Type B pancreatic cell (in vitro differentiated cells): ENCODE results near the gene FGD6. TPM values are rescaled to one million over a fixed set of nuclear protein-coding genes. Genes with fewer than 3 reads are reported as not detected.
"Not testable (repeated sequence)": the region's sequence is repeated elsewhere in the genome, so short reads cannot be mapped to it uniquely, and the experiment has no call there.

ENCODE experiments used
- DNase-seq: peaks from one replicate; pipeline ENCODE4 v3.0.0; 2021; ENCODE audit warnings: mixed read lengths; ENCODE audit not compliant: unreplicated experiment; ENCODE audit errors: extremely low spot score
- H3K27ac Mint-ChIP-seq: 2 replicates; pipeline ENCODE4 v1.8.0; 2021; ENCODE audit warnings: mild to moderate bottlenecking, mixed read lengths
- H3K27me3 Mint-ChIP-seq: 2 replicates; pipeline ENCODE4 v1.8.0; 2021; ENCODE audit warnings: mixed read lengths
- H3K36me3 Mint-ChIP-seq: 2 replicates; pipeline ENCODE4 v1.8.0; 2021; ENCODE audit warnings: mixed read lengths
- H3K4me1 Mint-ChIP-seq: one replicate; pipeline ENCODE4 v1.8.0; 2021; ENCODE audit warnings: mixed read lengths; ENCODE audit not compliant: unreplicated experiment
- H3K4me3 Mint-ChIP-seq: 2 replicates; pipeline ENCODE4 v1.8.0; 2021; ENCODE audit warnings: mild to moderate bottlenecking, mixed read lengths
- H3K9me3 Mint-ChIP-seq: 2 replicates; pipeline ENCODE4 v1.8.0; 2021; ENCODE audit warnings: mixed read lengths
- total RNA-seq: library from RNA; stranded (reverse); gene quantifications from 2 replicates; pipeline ENCODE4 v1.2.1, GENCODE V29; 2021; ENCODE audit warnings: low replicate concordance
- TF ChIP-seq, protein P1 (sequence below): fragments of 200-600 bp; sonication (generic); conservative IDR thresholded peaks from 2 replicates; pipeline ENCODE4 v1.5.0; 2021; ENCODE audit warnings: antibody characterized with exemption, mild to moderate bottlenecking

The FGD6 gene
- total RNA-seq, 1 donor from 2014 or later, result 27.5 TPM

DNA sequence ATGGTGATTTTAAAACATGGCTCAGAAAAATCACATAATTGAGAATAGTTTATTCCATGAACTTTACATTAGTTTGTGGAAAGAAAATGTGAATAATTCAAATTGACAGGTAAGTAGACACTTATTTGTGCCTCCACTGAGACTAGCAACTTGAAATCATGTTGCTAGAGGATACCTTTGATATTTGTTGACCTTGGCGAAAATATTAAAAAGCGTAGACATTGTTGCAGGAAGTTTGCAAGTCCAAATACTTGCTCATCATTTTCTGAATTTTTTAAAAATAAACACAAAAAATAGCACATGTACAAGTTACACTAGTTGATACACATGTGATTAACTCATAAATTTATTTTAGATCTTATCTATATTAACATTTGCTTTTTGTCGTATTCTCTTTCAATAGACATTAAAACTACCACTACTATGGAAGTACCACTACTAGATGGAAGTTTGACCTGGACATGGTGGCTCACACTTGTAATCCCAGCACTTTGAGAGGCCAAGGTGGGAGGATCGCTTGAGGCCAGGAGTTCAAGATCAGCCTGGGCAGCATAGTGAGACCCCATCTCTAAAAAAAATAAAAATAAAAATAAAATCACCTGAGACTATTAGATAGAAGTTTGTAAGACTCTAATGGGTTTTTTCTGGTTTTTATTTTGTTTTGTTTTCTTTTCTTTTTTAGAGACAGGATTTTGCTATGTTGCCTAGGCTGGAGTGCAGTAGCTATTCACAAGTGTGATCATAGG is 24.7 kb upstream of the FGD6 start:
- H3K9me3 Mint-ChIP-seq, result no peaks in the 10 kb centered on the region
- H3K27ac Mint-ChIP-seq, result no peak overlapping the region
- DNase-seq, result no peak
- no peak overlapping the region for H3K4me3 Mint-ChIP-seq
- H3K4me1 Mint-ChIP-seq, result peaks cover 20% of the 10 kb centered on the region
- no peaks in the 10 kb centered on the region for H3K27me3 Mint-ChIP-seq
- H3K36me3 Mint-ChIP-seq, result peaks cover 25% of the 10 kb centered on the region
- TF ChIP-seq, protein P1, sequence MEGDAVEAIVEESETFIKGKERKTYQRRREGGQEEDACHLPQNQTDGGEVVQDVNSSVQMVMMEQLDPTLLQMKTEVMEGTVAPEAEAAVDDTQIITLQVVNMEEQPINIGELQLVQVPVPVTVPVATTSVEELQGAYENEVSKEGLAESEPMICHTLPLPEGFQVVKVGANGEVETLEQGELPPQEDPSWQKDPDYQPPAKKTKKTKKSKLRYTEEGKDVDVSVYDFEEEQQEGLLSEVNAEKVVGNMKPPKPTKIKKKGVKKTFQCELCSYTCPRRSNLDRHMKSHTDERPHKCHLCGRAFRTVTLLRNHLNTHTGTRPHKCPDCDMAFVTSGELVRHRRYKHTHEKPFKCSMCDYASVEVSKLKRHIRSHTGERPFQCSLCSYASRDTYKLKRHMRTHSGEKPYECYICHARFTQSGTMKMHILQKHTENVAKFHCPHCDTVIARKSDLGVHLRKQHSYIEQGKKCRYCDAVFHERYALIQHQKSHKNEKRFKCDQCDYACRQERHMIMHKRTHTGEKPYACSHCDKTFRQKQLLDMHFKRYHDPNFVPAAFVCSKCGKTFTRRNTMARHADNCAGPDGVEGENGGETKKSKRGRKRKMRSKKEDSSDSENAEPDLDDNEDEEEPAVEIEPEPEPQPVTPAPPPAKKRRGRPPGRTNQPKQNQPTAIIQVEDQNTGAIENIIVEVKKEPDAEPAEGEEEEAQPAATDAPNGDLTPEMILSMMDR, result no peak

DNA sequence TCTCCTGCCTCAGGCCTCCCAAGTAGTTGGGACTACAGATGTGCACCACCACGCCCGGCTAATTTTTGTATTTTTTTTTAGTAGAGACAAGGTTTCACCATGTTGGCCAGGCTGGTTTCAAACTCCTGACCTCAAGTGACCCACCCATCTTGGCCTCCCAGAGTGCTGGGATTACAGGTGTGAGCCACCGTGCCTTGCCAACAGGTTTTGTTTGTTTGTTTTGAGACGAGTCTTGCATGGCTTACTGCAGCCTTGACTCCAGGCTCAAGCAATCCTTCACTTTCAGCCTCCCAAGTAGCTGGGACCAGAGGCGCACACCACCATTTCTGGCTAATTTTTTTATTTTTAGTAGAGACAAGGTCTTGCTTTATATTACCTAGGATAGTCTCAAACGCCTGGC is 23.9 kb upstream of the FGD6 start:
- not testable (repeated sequence) for H3K27me3 Mint-ChIP-seq, H3K27ac Mint-ChIP-seq

DNA sequence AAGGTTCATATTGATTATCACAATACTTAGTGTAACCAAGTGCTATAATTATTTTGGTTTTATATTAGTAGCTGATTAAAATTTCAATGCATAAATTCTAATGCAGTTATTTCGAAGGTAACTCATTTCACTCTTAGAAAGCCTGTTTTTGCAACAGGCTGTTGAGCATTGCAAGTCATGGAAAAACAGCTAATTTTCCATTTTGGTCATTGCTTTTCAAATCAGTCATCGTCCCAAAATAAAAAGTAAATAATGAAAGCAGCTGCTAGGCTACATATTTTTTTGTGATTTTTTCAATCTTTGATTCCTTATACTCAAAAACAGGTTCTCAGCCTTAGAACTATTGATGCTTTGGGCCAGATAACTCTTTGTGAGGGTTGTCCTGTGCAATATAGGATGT is 23.3 kb upstream of the FGD6 start:
- TF ChIP-seq, protein P1, result no peak
- Mint-ChIP-seq H3K27me3 (no peaks in the 10 kb centered on the region), H3K4me3 (no peak overlapping the region), H3K4me1 (peaks cover 12% of the 10 kb centered on the region), H3K36me3 (peaks cover 25% of the 10 kb centered on the region), H3K27ac (no peak overlapping the region), H3K9me3 (no peaks in the 10 kb centered on the region)
- DNase-seq, result no peak

More for the DNA sequence above, 23.9 kb upstream of the FGD6 start:
- not testable (repeated sequence) for H3K9me3 Mint-ChIP-seq, DNase-seq, H3K4me3 Mint-ChIP-seq
- Mint-ChIP-seq H3K36me3 (peaks cover 25% of the 10 kb centered on the region), H3K4me1 (peaks cover 18% of the 10 kb centered on the region)

DNA sequence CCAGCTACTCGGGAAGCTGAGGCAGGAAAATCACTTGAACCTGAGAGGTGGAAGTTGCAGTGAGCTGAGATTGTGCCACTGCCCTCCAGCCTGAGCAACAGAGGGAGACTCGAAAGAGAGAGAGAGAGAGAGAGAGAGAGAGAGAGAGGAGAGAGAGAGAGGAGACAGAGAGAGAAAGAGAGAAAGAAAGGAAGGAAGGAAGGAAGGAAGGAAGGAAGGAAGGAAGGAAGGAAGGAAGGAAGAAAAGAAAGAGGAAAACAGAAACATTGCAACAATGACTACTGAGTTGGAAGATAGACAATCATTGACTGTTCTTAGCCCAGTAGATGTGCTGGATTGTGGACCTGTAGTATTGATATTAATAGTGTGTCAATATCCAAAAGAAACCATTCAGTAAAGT is 22.6 kb upstream of the FGD6 start:
- H3K27me3 Mint-ChIP-seq, DNase-seq, H3K4me1 Mint-ChIP-seq, H3K4me3 Mint-ChIP-seq, H3K9me3 Mint-ChIP-seq, H3K27ac Mint-ChIP-seq: not testable (repeated sequence)
- peaks cover 25% of the 10 kb centered on the region for H3K36me3 Mint-ChIP-seq

DNA sequence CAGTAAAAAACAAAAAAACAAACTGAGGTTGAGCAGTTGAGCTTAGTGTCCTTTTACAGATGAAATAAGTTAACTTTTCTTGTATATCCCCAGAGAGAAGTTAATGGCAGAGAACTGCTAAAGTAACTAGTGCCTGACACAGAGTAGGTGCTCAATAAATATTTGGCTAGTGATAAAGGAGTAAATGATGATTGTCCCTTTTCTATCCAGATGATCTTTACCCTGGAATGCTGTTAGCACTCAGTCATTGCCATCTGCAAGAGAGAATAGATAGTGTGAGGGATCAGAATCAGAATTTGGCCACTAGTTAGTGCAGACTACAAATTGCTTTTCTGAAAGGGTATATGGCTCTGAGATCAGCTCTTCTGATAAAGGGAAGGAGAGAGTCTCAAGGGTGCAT is 21.9 kb upstream of the FGD6 start:
- Mint-ChIP-seq H3K27ac (no peak overlapping the region), H3K36me3 (peaks cover 29% of the 10 kb centered on the region)

DNA sequence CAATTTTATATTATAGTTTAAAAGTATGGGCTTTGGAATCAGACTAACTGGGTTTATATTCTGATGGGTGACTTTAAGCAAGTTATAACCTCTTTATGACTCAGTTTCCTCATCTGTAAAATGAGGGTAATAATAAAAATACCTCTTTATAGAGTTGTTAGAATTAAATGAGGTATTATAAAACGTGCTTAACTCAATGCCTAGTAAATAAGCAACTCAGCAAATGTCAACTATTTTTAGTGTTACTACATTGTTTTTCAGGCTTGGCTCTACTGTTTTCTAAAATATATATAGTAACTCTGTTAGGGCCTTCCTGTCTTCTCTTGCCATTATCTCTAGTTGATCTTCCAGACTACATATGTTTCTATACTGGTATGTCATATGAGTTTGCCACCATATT is 20.9 kb upstream of the FGD6 start:
- Mint-ChIP-seq H3K36me3 (peaks cover 23% of the 10 kb centered on the region), H3K27ac (no peak overlapping the region), H3K27me3 (no peaks in the 10 kb centered on the region), H3K4me3 (no peak overlapping the region), H3K9me3 (no peaks in the 10 kb centered on the region), H3K4me1 (peaks cover 8% of the 10 kb centered on the region)
- TF ChIP-seq, protein P1, result no peak
- DNase-seq, result no peak

More for the DNA sequence above, 21.9 kb upstream of the FGD6 start:
- DNase-seq, result no peak
- Mint-ChIP-seq H3K4me3 (no peak overlapping the region), H3K27me3 (no peaks in the 10 kb centered on the region), H3K4me1 (peaks cover 8% of the 10 kb centered on the region), H3K9me3 (no peaks in the 10 kb centered on the region)
- TF ChIP-seq, protein P1, result no peak
